ENCODE results near the gene HAP1. TPM values are rescaled to one million over a fixed set of nuclear protein-coding genes. Genes with fewer than 3 reads are reported as not detected.

Gene HAP1
- total RNA-seq, 1 experiment from 2014 or later = 2.5 TPM

- Histone ChIP-seq H3T11ph (ENCODE audit: low read length) (no peak overlapping the region), H3K56ac (ENCODE audit: insufficient read length, low read depth, low read length) (no peak overlapping the region), H4K5ac (ENCODE audit: insufficient read length, low read depth, low read length) (no peak overlapping the region), H3K4me2 (ENCODE audit: insufficient read depth, insufficient read length, low read length) (no peak overlapping the region), H3K9me3 (ENCODE audit: control insufficient read depth, low read depth, low read length) (no peaks in the 10 kb centered on the region), H3K9ac (ENCODE audit: extremely low read depth, insufficient read length, low read length) (no peak overlapping the region), H2BK15ac (ENCODE audit: low read depth, low read length) (no peak overlapping the region), H2AFZ (ENCODE audit: low read length) (no peak overlapping the region), H4K8ac (replicated peaks; ENCODE audit: insufficient read length, low read depth, low read length) (no peak overlapping the region), H3K14ac (ENCODE audit: insufficient read depth, low read length) (no peak overlapping the region), H2BK120ac (ENCODE audit: low read depth, low read length, poor library complexity, severe bottlenecking) (no peak overlapping the region), H3K4me1 (ENCODE audit: insufficient read depth, low read length) (no peaks in the 10 kb centered on the region), H3K27me3 (ENCODE audit: insufficient read depth, low read length) (no peaks in the 10 kb centered on the region), H3K27ac (ENCODE audit: insufficient read length, low read depth, low read length) (no peak overlapping the region), H4K91ac (ENCODE audit: insufficient read length, low read depth, low read length) (no peak overlapping the region), H2BK20ac (ENCODE audit: low read depth, low read length, poor library complexity, severe bottlenecking) (no peak overlapping the region), H2BK12ac (ENCODE audit: insufficient read length, low read depth, low read length) (no peak overlapping the region), H2AK5ac (ENCODE audit: insufficient read length, low read length) (no peak overlapping the region), H4K20me1 (ENCODE audit: control insufficient read depth, insufficient read depth, insufficient read length) (no peaks in the 10 kb centered on the region), H3K18ac (ENCODE audit: insufficient read length, low read depth, low read length) (no peak overlapping the region), H2BK5ac (ENCODE audit: insufficient read length, low read length) (no peak overlapping the region), H3K23me2 (ENCODE audit: insufficient read length, low read depth, low read length, poor library complexity, severe bottlenecking) (peaks cover 2% of the 10 kb centered on the region), H3K79me2 (ENCODE audit: insufficient read depth, low read length) (no peaks in the 10 kb centered on the region), H3K79me1 (ENCODE audit: insufficient read depth, low read depth, low read length, poor library complexity, severe bottlenecking) (no peaks in the 10 kb centered on the region), H3K4ac (ENCODE audit: low read depth, low read length) (no peak overlapping the region), H3K23ac (ENCODE audit: insufficient read length, low read depth, low read length) (no peak overlapping the region)
- Mint-ChIP-seq H3K36me3 (ENCODE audit: insufficient read depth in 1 of 3, low read depth in 3 of 3) (peaks cover 0 to under 1% (median 0%) of the 10 kb centered on the region in 3 experiments; a peak in 2 of 7 replicates), H3K27ac (no peak overlapping the region), H3K27me3 (ENCODE audit: low read depth) (peaks cover 9% of the 10 kb centered on the region), H3K4me3 (no peak overlapping the region), H3K9me3 (peaks cover under 1 to 7% of the 10 kb centered on the region in 2 experiments; a peak in 2 of 5 replicates), H3K4me1 (peaks cover 21 to 39% of the 10 kb centered on the region in 2 experiments)
- no peak for TF ChIP-seq CTCF (conservative IDR thresholded peaks at IDR 0.05)
- no CpG with 5 or more reads among the region's 8 CpGs for WGBS (ENCODE audit: extremely low coverage, insufficient read length, low lambda C conversion rate)
- no peak for DNase-seq
These were observed 50.9 kb downstream of the HAP1 start for GRCh38 chr17:41683441-41684007.
